ENCODE results near the gene PCBP1.
A peak's percentile ranks its signal among the peaks of the same experiment; 100 is the strongest.
"Not testable (repeated sequence)": the region's sequence is repeated elsewhere in the genome, so short reads cannot be mapped to it uniquely, and the experiment has no call there.

PCBP1 gene

DNA sequence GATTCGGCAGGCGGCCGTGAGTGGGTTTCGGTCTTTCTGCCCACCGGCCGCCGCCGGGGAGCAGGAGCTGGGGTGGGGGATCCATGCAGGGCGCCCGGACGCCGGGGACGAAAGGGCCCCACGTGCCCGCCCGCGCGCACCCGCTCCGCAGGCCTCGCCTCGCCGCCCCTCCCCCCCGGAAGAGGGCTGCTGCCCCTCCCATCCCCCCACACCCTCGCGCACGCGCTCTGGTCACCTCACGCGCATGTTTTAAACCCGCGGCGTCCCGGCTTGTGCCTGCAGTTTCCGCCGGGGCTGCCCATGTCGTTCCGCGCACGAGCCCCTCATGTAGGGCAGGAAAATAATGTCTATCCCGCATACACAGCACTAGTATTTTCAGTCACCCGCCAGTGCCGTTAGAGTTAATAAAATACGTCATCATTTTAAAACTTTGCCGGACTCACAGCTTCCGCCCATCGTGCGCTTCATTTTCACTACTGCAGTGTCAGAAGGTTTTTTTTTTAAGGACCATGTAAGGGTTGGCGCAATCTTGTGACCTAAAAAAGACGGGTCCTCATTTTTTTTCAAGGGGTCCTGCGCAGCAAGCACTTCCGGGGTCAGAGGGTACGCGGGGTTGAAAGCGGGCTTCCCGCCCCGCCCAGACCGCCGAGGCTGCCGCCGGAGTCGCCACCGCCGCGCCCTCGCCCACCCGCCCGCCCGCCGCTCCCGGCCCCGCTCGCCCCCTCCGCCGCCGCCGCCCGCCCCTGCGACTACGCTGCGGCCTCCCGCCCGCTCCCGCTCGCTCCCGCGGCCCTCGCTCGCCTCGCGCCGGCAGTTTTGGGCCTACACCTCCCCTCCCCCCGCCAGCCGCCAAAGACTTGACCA, at the start of gene PCBP1:
TSS of gene PCBP1 (plus strand) at position 640 of the 864 bp plus-strand sequence. CDS start 267 bp downstream, outside the sequence.
- DNase-seq = peak; percentile 73

DNA sequence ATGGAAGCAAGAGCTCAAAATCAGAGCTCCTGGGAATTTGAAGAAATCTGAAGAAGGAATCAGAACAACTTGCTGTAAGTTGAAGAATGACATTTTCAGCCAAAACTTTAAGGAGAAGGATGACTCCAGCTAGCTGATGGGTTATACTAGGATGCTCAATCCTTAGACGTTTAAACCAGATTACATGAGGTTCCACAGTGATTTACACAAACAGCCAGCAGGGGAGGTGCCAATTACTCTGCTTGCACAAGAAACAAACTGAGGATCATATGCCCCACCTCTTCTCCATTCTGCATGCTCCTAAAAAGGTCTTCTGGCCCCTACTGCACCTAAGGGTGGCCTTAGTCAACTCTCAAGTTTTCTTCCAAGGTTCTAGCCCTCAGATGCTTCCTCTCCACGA, 47.9 kb upstream of the PCBP1 start:
- no peak for DNase-seq

DNA sequence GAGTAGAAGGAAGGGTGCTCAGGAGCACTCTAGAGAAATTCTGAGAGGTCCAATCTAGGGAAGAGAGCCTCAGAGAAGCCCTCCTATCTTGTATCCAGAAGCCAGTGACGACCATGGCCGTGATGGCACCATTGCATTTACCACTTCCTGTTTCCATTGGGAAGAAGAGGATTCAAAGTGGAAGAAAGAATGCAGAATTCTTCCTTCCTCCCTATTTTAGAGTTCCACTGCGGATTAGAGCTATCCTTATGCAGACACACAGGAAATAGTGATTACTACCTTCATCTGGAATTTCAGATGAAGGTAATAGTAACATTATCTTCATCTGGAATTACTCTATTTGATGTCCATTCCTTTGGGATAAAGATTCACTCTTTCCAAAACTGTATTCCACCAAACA, 45.6 kb upstream of the PCBP1 start:
- no peak for DNase-seq

DNA sequence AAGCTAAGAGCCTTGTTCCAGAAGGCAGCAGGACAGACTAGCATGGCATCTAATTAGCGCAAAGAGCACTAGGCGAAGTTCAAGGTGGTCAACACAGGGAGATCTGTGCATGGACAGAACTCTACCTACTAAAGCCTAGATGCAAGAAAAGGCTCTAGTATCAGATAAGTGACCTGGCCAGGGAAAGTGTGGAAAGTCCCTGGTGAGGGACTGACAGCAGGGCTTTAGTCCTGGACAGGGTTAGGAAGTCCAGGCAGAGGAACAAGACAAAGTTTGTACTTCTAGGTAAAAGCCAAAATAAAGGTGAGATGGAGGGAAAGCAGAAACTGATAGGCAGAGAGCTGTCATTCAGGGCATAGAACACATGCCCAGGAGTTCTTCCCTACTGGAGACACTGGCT, 45.0 kb upstream of the PCBP1 start:
- DNase-seq = no peak

DNA sequence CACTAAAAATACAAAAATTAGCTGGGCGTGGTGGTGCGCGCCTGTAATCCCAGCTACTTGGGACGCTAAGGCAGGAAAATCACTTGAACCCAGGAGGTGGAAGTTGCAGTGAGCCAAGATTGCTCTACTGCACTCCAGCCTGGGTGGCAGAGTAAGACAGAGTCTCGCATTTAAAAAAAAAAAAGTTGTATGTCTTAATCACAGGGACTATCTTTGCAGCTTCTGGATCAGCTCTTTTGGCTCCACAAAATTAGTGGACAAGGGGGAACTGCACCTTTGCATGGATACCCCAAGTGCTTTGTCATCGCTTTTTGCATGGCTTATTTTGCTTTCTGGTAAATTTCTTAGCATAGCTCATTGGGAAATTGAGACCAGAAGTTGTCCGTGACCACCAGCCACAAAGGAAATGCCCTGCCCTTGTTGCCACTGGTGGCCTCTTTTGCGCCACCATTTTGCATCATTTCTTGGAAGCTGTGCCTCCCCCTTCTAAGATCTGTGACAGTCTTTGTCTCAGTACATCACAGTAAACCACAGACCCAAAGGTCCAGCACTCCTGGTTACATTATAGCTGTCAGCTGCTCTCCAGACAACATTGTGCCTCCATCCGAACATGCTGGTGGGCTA, 43.9 kb upstream of the PCBP1 start:
- DNase-seq = no peak

DNA sequence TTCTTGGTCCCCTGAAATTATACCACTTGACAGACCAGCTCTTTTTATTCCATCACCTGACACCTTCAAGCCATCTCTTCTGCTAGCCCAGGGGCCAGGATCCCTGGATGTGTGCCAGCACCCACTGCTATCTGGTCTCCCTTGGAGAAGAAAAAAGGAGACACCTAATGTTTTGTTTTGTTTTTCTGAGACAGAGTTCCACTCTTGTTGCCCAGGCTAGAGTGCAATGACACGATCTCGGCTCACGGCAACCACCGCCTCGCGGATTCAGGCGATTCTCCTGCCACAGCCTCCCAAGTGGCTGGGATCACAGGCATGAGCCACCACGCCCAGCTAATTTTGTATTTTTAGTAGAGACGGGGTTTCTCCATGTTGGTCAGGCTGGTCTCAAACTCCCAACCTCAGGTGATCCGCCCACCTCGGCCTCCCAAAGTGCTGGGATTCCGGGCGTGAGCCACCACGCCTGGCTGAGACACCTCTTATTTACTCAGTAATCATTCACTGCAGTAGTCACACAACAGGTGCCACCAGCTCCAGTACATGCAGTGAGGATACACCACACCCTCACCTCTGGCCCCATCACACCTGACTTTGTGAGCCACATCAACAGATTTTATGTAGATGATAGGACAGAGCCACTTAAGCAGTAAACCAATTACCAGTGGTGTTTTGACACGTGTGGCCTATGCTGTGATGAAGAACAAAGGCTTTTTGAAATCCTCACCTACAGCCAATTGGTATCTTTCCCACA, 42.8 kb upstream of the PCBP1 start:
- no peak for DNase-seq

DNA sequence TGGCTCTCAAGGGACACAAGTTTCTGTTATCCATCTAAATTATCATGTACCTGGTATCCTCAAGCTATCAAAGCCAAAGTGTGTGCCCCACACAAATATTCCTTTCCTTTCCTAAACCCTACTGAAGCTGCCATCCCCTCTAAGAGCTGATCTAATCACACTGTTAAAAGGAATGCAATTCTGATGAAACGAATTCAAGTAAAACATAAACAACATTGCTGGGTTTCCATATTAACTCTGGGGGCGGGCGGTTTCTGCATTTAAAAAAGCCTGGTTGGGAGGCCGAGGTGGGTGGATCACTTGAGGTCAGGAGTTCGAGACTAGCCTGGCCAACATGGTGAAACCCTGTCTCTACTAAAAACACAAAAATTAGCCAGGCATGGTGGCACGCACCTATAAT, 41.9 kb upstream of the PCBP1 start:
- no peak for DNase-seq

DNA sequence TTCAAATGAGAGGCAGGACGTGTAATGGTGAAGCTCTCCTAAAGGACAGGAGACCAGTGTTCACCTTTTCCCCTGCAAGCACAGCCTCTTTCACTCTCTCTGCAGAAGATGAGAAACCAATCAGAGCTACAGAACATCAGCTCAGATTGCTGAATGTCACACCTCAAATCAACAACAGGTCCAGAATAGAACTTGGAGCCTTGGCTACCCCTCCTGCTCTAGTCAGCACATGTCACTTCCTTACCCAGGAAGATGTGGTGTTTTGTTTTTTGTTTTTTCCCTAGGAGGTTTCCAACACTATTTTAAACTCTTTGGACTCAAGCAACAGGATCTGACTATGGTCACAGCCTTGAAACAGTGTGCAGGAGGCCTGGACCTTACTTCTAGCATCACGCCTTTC, 41.3 kb upstream of the PCBP1 start:
- DNase-seq = no peak

DNA sequence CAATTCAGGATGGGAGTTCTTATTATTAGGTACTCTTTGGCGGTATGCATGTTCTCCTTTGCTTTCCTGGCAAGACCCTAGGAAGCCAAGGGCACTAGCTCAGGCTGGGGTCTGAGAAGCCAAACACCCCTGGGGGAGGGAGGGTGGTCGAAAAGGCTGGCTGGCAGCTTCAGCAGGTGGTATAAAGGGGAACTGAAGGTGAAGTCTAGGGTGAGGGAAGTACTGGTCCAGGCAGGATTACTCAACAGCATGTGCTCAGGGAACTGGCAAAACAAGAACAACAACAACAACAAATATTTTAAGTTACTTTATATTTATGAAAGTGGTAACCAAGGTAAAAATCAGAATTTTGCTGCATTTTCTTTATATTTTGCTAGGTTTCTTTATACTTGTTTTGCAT, 40.7 kb upstream of the PCBP1 start:
- DNase-seq = no peak

DNA sequence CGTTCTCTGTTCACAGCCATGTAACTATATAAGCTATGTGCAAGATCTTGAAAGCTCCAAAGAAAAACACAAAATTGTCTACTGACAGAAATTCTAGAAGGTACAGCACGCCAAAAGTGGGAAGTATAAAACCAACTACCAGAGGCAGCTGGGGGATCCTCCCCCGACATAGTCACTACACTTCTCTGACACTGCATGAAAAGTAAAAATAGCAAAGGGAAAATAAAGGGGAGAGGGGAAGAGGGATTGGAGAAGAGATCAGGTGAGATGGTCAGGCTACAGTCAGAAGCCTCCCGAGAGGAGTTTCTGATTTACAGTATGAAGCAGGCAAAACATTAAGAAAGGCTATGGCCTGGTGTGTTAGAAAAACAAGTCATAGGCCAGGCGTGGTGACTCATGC, 39.8 kb upstream of the PCBP1 start:
- DNase-seq = no peak

DNA sequence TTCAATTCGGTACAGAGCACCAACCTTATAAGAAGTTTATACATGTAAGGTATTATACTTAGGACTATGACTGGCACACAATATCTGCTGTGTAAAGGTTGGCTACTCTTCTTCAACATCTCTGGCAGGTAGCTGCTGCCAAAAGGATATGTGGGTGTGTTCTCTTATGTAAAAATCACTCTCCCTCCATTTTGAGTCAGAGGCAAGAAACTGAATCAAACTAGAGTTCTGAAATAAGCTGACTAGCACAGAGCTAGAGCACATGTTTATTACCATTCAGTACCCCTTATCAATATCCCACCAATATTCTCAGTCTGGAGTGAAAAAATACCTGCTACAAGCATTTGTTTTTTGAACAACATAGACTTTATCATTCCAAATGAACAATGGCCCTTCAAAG, 38.0 kb upstream of the PCBP1 start:
- no peak for DNase-seq

DNA sequence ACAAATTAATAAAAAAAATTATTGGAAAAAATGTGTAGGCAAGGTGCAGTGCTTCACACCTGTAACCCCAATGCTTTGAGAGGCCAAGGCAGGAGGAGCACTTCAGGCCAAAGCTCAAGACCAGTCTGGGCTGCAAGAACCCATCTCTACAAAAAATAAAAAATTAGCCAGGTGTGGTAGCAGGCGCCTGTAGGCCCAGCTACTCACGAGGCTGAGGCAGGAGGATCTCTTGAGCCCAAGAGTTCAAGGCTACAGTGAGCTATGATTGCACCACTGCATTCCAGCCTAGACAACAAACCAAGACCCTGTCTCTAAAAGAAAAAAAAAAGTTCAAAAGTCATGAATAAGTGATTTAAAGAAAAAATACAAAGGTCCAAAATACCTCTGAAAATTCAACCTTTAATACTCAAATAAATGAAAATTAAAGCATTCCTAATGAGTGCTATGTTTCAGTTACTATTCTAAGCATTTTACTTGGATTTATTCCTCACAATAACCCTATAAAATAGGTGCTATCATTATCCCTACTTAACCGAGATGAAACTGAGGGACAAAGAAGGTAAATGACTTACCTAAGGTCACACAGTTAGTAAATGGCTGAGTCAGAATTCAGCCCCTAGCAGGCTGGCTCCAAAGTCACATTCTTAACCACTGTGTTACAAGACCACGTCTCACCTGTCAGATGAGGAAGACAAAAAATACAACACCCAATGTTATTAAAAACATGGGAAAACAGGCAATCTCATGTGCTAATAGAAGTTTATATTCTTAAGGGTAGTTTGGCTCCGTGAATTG, 36.4 kb upstream of the PCBP1 start:
- no peak for DNase-seq

DNA sequence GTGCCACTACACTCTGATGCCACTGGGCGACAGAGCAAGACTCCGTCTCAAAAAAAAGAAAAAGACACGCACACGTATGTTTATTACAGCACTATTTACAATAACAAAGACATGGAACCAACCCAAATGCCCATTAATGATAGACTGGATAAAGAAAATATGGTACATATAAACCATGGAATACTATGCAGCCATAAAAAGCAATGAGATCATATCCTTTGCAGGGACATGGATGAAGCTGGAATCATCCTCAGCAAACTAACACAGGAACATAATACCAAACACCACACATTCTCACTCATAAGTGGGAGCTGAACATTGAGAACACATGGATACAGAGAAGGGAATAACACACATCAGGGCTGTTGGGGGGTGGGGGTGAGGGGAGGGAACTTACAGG, 32.0 kb upstream of the PCBP1 start:
- DNase-seq = not testable (repeated sequence)

DNA sequence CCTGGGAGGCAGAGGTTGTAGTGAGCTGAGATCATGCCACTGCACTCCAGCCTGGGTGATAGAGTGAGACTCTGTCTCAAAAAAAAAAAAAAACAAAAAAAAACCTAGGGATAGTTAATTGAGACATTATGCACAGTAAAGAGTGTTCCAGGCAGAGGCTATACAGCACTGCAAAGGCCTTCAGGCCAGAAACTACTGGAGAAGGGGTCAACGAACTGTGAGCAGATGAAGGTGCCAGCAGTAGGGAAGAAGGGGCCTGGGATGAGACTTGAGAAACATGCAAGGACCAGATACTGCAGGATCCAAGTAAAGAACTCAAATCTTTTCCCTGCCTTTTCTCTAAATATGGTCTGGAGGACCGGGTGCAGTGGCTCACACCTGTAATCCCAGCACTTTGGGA, 26.0 kb upstream of the PCBP1 start:
- no peak for DNase-seq

DNA sequence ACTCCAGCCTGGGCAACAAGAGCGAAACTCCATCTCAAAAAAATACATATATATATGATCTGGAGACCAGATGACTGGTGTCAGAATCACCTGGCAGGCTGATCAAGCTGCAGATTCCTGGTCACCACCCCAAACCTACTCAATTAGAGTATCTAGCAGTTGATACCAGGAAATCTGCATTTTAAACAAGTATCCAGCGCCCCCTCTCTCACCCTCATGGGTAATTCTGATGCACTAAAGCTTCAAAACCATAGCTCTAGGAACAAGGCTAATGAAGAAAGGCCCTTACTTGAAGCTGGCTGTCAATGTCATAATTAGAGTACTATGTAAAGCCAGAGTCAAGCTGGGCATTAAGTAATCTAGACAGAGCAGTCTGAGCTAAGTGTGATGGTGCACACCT, 25.0 kb upstream of the PCBP1 start:
- DNase-seq = no peak

DNA sequence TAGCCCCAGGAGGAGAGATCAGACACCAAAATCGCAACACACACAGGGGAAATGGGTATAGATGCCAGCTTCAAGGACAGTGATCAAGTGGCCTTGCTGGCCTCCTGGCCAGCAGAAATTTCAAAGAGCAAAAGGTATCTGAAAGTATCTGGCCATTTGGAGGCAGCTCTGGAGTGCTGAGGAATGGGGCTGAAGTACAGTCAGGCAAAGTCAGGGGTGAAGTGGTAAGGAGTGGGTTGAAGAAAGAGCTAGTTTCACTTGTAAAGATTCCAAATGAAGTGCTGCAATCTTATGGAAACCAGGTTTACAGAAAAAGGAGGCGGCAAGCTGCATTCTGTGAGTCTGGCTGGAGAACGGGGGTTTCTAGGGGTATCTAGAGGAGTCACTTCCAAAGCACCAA, 19.2 kb upstream of the PCBP1 start:
- no peak for DNase-seq

DNA sequence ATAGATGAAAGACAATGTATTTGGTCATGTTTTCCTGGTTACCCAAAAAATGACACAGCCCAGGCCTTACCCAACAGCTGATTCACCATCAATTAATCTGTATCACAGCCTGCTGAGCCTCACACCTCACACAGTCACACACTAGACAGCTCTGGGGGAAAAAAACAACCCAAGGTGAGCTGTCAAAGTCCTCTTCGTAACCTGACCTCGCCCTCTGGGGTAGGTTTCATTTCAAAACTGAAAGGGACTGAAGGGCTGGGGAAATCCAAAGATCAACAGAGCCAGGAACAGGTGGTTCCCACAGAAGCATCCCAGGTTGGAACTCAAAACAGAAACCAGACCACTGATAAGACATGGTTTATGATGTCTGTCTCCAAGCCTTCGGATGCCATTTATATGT, 18.2 kb upstream of the PCBP1 start:
- DNase-seq = no peak

DNA sequence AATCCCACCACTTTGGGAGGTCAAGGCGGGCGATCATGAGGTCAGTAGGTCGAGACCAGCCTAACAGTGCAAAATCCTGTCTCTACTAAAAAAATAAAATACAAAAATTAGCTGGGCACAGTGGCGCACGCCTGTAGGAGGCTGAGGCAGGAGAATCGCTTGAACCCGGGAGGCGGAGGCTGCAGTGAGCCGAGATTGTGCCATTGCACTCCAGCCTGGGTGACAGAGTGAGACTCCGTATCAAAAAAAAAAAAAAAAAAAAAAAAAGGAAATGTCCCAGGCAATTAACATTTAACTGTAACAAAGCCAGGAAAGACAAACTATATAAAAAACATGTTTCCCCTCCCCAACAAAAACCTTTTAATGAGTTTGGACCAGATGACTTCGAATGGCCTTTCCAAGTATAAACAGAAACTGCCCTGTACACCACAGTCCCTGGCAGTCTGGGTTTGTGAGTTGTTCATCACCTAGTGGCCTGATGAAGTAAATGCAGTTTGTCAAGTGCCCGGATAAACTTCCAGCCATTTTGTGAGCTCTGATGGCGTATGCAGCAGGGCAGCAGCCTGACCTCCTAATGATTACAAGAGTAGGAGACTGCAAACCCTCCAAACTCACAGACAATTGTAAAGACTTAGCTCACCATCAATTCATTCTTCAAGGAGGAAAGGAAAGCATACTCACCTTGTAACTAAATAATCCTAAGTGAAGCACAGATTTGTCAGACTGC, 16.6 kb upstream of the PCBP1 start:
- peak; percentile 43 for DNase-seq

DNA sequence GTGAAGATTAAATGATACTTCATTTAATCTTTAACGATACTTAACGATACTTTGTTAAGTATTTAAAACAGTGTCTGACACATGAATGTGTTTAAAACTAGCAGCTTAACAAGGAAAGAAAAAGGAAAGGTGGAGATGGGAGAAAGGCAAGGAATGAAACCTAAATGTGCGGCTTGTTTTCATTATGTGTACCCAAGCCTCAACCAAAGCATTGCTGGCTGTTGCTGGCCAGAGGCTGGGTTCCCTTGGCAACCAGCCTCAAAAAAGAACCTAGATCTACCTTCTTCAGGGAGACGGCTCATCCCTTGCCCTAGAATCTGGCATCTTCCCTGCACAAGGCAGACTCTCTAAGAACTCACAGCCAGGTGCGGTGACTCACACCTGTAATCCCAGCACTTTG, 13.8 kb upstream of the PCBP1 start:
- DNase-seq = no peak

DNA sequence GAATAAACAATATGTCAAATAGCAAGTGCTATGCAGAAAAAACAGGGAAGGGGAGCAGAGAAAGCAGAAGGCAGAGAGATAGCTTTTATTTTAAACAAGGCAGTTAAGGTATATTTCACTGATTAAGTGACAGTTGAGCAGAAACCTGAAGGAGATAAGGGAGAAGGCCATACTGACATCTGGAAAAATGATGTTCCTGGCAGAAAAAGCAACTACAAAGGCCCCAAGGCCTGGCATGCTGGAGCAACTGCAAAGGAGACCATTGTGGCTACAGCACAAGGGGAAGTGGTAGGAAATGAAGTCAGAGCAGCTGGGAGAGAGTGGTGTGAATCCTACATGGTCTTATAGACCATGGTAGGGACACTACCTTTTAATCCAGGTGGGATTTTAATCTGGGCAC, 8.9 kb upstream of the PCBP1 start:
- DNase-seq = no peak

DNA sequence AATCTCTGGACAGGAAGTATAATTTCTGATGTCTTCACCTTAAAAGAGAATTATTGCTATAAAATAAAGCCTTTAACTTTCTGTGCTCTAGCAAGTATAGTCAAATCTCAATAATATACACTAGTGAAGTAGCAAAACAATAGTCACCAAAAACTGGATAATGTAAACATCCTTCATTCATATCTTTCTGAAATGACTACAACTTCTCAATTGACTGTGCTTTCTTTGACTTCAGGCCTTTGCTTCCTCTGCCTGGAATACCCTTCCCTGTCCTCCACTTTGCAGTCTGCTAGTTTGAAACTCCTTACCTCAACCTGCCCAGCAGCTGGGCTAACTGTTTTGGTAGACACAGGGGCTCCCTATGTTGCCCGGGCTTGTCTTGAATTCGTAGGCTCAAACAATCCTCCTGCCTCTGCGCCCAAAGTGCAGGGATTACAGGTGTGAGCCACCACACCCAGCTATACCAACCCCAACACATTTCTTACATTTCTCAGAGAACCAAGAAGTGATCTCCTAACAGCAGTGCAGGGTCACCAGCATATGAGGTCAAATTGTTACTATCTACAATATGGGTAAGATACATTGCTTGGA, 6.6 kb upstream of the PCBP1 start:
- no peak for DNase-seq

DNA sequence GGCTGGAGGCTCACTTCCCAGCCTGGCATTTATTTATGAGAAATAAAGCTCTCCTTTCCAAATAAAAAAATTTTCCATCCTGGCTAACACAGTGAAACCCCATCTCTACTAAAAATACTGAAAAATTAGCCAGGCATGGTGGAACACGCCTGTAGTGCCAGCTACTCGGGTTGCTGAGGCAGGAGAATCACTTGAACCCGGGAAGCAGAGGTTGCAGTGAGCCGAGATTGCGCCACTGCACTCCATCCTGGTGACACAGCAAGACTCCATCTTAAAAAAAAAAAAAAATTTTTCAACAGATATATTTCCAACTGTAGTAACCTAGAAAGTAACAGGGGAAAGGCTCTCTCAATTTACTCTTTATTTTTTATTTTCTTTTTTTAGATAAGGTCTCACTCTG, 6.1 kb upstream of the PCBP1 start:
- no peak for DNase-seq
